A673 (cell line): Measurements from ENCODE around the gene ALDH1L2. TPM values are rescaled to one million over a fixed set of nuclear protein-coding genes. Genes with fewer than 3 reads are reported as not detected.

Experiments
- Bru-seq: library from RNA; stranded (reverse); fragments of 400-500 nt; gene quantifications from one replicate; lab custom pipeline; 2021; lab: Mats Ljungman, UMichigan
- BruChase-seq, 2 experiments: library from RNA; stranded (reverse); fragments of 400-500 nt; gene quantifications; one replicate each; lab custom pipeline; 2021; lab: Mats Ljungman, UMichigan
- BruUV-seq: library from RNA; stranded (reverse); fragments of 400-500 nt; replicated peaks from 2 replicates; lab custom pipeline; 2021; lab: Mats Ljungman, UMichigan
- CTCF ChIA-PET: fragments of 300-600 bp; sonication (Branson Sonifier 250); formaldehyde crosslinking; loops from one replicate; lab custom pipeline; 2022; ENCODE audit warnings: antibody characterized with exemption; lab: Charles Lee
- POLR2A ChIA-PET: fragments of 300-600 bp; sonication (Branson Sonifier 250); formaldehyde crosslinking; loops from one replicate; lab custom pipeline; 2022; ENCODE audit warnings: antibody characterized with exemption; ENCODE audit not compliant: low non-redundant PET; lab: Charles Lee
- DNase-seq: peaks from one replicate; pipeline ENCODE4 v3.0.0-alpha.2; 2015; ENCODE audit warnings: low spot score
- H3K27ac ChIP-seq: fragments of 200-600 bp; sonication (generic); 2 replicates; pipeline ENCODE4 v1.5.1; 2016; ENCODE audit warnings: mixed run types, low read depth, mild to moderate bottlenecking, mixed read lengths, antibody characterized with exemption, low read length; ENCODE audit not compliant: poor library complexity, severe bottlenecking
- H3K27me3 ChIP-seq: fragments of 200-600 bp; sonication (generic); replicated peaks from 2 replicates; pipeline ENCODE4 v1.6.1; 2017; ENCODE audit warnings: mixed run types, low read depth, mild to moderate bottlenecking, mixed read lengths, antibody characterized with exemption, low read length; ENCODE audit not compliant: insufficient read depth, poor library complexity
- H3K36me3 ChIP-seq: fragments of 200-600 bp; sonication (generic); 2 replicates; pipeline ENCODE4 v1.6.1; 2016; ENCODE audit warnings: mixed run types, mild to moderate bottlenecking, mixed read lengths, antibody characterized with exemption, low read length; ENCODE audit not compliant: insufficient read depth, poor library complexity, severe bottlenecking
- H3K4me1 ChIP-seq: fragments of 200-600 bp; sonication (generic); 2 replicates; pipeline ENCODE4 v1.6.1; 2017; ENCODE audit warnings: mixed run types, mild to moderate bottlenecking, mixed read lengths, antibody characterized with exemption, low read length; ENCODE audit not compliant: insufficient read depth, poor library complexity, severe bottlenecking
- H3K4me3 ChIP-seq: fragments of 200-600 bp; sonication (generic); 2 replicates; pipeline ENCODE4 v1.5.1; 2016; ENCODE audit warnings: low read depth, mixed run types, mild to moderate bottlenecking, mixed read lengths, low read length; ENCODE audit not compliant: poor library complexity, severe bottlenecking
- H3K9me3 ChIP-seq: fragments of 200-600 bp; sonication (generic); 2 replicates; pipeline ENCODE4 v1.6.1; 2016; ENCODE audit warnings: mixed run types, low read depth, mild to moderate bottlenecking, mixed read lengths, antibody characterized with exemption, low read length; ENCODE audit not compliant: poor library complexity, severe bottlenecking
- CTCF ChIP-seq: fragments of 300-800, 200-600 bp; sonication (generic); conservative IDR thresholded peaks from 2 replicates; pipeline ENCODE4 v1.5.1; 2017; ENCODE audit warnings: low read depth, mild to moderate bottlenecking, antibody characterized with exemption, low read length, moderate library complexity, mixed read lengths
- EZH2 ChIP-seq: fragments of 200-600 bp; sonication (generic); IDR thresholded peaks from 2 replicates; pipeline ENCODE4 v1.6.1; 2017; ENCODE audit warnings: borderline replicate concordance, low read depth, mild to moderate bottlenecking, mixed read lengths, antibody characterized with exemption, low read length; ENCODE audit not compliant: poor library complexity, severe bottlenecking
- intact Hi-C: fragments of 100-400 bp; cut with micrococcal nuclease; formaldehyde crosslinking; loops from one replicate; pipeline ENCODE4 v1.10.0; 2022; ENCODE audit not compliant: unreplicated experiment
- long read RNA-seq: library from polyadenylated mRNA; stranded (forward); transcript quantifications from one replicate; pipeline ENCODE4 v2.0.0, GENCODE V29; 2022
- total RNA-seq: library from RNA; stranded (reverse); gene quantifications from 2 replicates; pipeline ENCODE4 v1.2.3, GENCODE V29; 2021

ALDH1L2 gene
- total RNA-seq (3.4 and 4.9 TPM in 2 replicates), Bru-seq, nascent RNA (percentile 47 among the genes with signal in this experiment), BruChase-seq, experiment 1, labeled RNA remaining after a 2-hour chase (percentile 44 among the genes with signal in this experiment), BruChase-seq, experiment 2, labeled RNA remaining after a 6-hour chase (percentile 49 among the genes with signal in this experiment)
- long read RNA-seq, full-length matches to known transcripts, result 2 of 10 reads
- long read RNA-seq, partial matches to known transcripts, result 4 of 10 reads
- long read RNA-seq, other reads (novel, unspliced or antisense), result 4 of 10 reads

GRCh38 chr12:105084251-105085250, at the start of gene ALDH1L2:
Gene ALDH1L2 (minus strand): TSS chr12:105084458. CDS start chr12:105084436, 22 bp downstream.
- H3K27ac ChIP-seq, result no peak within 1 kb of the TSS
- no peak for TF ChIP-seq EZH2
- POLR2A ChIA-PET, result interaction anchor here (0.9 kb wide), 1 partner anchor 781 kb away, joined by 5 read pairs; the partner anchor contains the start of gene EID3

GRCh38 chr12:105120551-105120950, 36.3 kb upstream of the ALDH1L2 start:
- TF ChIP-seq CTCF, result no peak
- no peaks in the 10 kb centered on the region for H3K9me3 ChIP-seq
- no peaks in the 10 kb centered on the region for H3K27me3 ChIP-seq
- no peak overlapping the region for H3K4me3 ChIP-seq
- no TSS peak for BruUV-seq
- no peak overlapping the region for H3K27ac ChIP-seq
- DNase-seq, result no peak
- H3K4me1 ChIP-seq, result no peaks in the 10 kb centered on the region
- peaks cover 69% of the 10 kb centered on the region for H3K36me3 ChIP-seq
- intact Hi-C loops, result no loop called here
- CTCF ChIA-PET, result no interaction called here
- POLR2A ChIA-PET, result no interaction called here

More at GRCh38 chr12:105084251-105085250, at the start of gene ALDH1L2:
- Histone ChIP-seq H3K4me3 (peak within 1 kb of the TSS; percentile 53), H3K4me1 (peaks cover 6% of the 10 kb centered on the region), H3K36me3 (no peaks in the 10 kb centered on the region), H3K27me3 (no peaks in the 10 kb centered on the region), H3K9me3 (peaks cover 6% of the 10 kb centered on the region)
- DNase-seq, result peak; percentile 73
- intact Hi-C loops, result no loop called here
- CTCF ChIA-PET, result interaction anchor here (0.6 kb wide), 1 partner anchor 28 kb away, joined by 3 read pairs; no protein-coding TSS in a partner anchor
- no TSS peak for BruUV-seq

- ChIA-PET POLR2A (no interaction called here), CTCF (no interaction called here)
- Histone ChIP-seq H3K36me3 (peaks cover 79% of the 10 kb centered on the region), H3K9me3 (no peaks in the 10 kb centered on the region), H3K4me3 (no peak overlapping the region), H3K27me3 (no peaks in the 10 kb centered on the region), H3K4me1 (no peaks in the 10 kb centered on the region), H3K27ac (no peak overlapping the region)
- DNase-seq, result no peak
- TF ChIP-seq EZH2 (no peak), CTCF (no peak)
- intact Hi-C loops, result no loop called here
- BruUV-seq, result no TSS peak
Measured at GRCh38 chr12:105116969-105117368, 32.7 kb upstream of the ALDH1L2 start.
